ENCODE data around the gene NEO1. TPM values are rescaled to one million over a fixed set of nuclear protein-coding genes. Genes with fewer than 3 reads are reported as not detected.

Gene NEO1
- total and polyA plus RNA-seq, 2 experiments from 2014 or later: 4.5 to 13.6 TPM

GRCh38 chr15:73244333-73244732 lies 192.1 kb downstream of the NEO1 start:
- no peak for TF ChIP-seq EZH2 (IDR thresholded peaks at IDR 0.05; ENCODE audit: insufficient read depth, poor library complexity, severe bottlenecking)
- TF ChIP-seq EZH2phosphoT487 (IDR thresholded peaks at IDR 0.05; ENCODE audit: insufficient read depth, low read depth): no peak
- H3K4me1 ChIP-seq (ENCODE audit: insufficient read depth): no peaks in the 10 kb centered on the region
- no peak overlapping the region for H3K27ac ChIP-seq
- H3F3A ChIP-seq (ENCODE audit: insufficient read depth): no peaks in the 10 kb centered on the region
- no peaks in the 10 kb centered on the region for H3K36me3 ChIP-seq (ENCODE audit: low read depth)
- H3K4me3 ChIP-seq: no peak overlapping the region
- H3K9ac ChIP-seq: no peak overlapping the region
- no peaks in the 10 kb centered on the region for H3K9me2 ChIP-seq (ENCODE audit: insufficient read depth)
- no peak overlapping the region for H2AFZ ChIP-seq
- H3K9me3 ChIP-seq (ENCODE audit: low read depth): no peaks in the 10 kb centered on the region
- no peaks in the 10 kb centered on the region for H3K79me2 ChIP-seq (ENCODE audit: insufficient read depth)
- H4K20me1 ChIP-seq (ENCODE audit: insufficient read depth): no peaks in the 10 kb centered on the region
- WGBS, 2 experiments (ENCODE audit: low coverage in 1 of 2, low lambda C conversion rate in 2 of 2, missing lambda C conversion rate in 2 of 2): 74 to 81% methylated on average over 6 of the region's 6 CpGs
- no peaks in the 10 kb centered on the region for H3K27me3 ChIP-seq (replicated peaks; ENCODE audit: insufficient read depth)
- no peak for DNase-seq
- in situ Hi-C loops (cut with MboI): no loop called here
- H3K4me2 ChIP-seq (ENCODE audit: unreplicated experiment): no peak overlapping the region

- DNase-seq: no peak
- H3K9me2 ChIP-seq (ENCODE audit: insufficient read depth): no peaks in the 10 kb centered on the region
- H3K4me3 ChIP-seq: no peak overlapping the region
- no peak overlapping the region for H3K9ac ChIP-seq
- no peaks in the 10 kb centered on the region for H3K4me1 ChIP-seq (ENCODE audit: insufficient read depth)
- no peaks in the 10 kb centered on the region for H3K36me3 ChIP-seq (ENCODE audit: low read depth)
- TF ChIP-seq EZH2phosphoT487 (IDR thresholded peaks at IDR 0.05; ENCODE audit: insufficient read depth, low read depth) (no peak), EZH2 (IDR thresholded peaks at IDR 0.05; ENCODE audit: insufficient read depth, poor library complexity, severe bottlenecking) (no peak)
- H3K4me2 ChIP-seq (ENCODE audit: unreplicated experiment): no peak overlapping the region
- no peak overlapping the region for H3K27ac ChIP-seq
- H4K20me1 ChIP-seq (ENCODE audit: insufficient read depth): no peaks in the 10 kb centered on the region
- no peaks in the 10 kb centered on the region for H3K9me3 ChIP-seq (ENCODE audit: low read depth)
- H3K27me3 ChIP-seq (replicated peaks; ENCODE audit: insufficient read depth): no peaks in the 10 kb centered on the region
- H3K79me2 ChIP-seq (ENCODE audit: insufficient read depth): no peaks in the 10 kb centered on the region
- in situ Hi-C loops (cut with MboI): no loop called here
- H2AFZ ChIP-seq: no peak overlapping the region
- no peaks in the 10 kb centered on the region for H3F3A ChIP-seq (ENCODE audit: insufficient read depth)
Measured at GRCh38 chr15:73246439-73246838, 194.2 kb downstream of the NEO1 start.

- Histone ChIP-seq H3K4me1 (ENCODE audit: insufficient read depth) (no peaks in the 10 kb centered on the region), H3K9me3 (ENCODE audit: low read depth) (no peaks in the 10 kb centered on the region), H3F3A (ENCODE audit: insufficient read depth) (no peaks in the 10 kb centered on the region), H3K79me2 (ENCODE audit: insufficient read depth) (no peaks in the 10 kb centered on the region), H3K27ac (no peak overlapping the region), H4K20me1 (ENCODE audit: insufficient read depth) (no peaks in the 10 kb centered on the region), H3K4me2 (ENCODE audit: unreplicated experiment) (no peak overlapping the region), H3K9ac (no peak overlapping the region), H3K4me3 (no peak overlapping the region), H3K36me3 (ENCODE audit: low read depth) (no peaks in the 10 kb centered on the region), H3K9me2 (ENCODE audit: insufficient read depth) (no peaks in the 10 kb centered on the region), H2AFZ (no peak overlapping the region), H3K27me3 (replicated peaks; ENCODE audit: insufficient read depth) (no peaks in the 10 kb centered on the region)
- DNase-seq: no peak
- TF ChIP-seq EZH2 (IDR thresholded peaks at IDR 0.05; ENCODE audit: insufficient read depth, poor library complexity, severe bottlenecking) (no peak), EZH2phosphoT487 (IDR thresholded peaks at IDR 0.05; ENCODE audit: insufficient read depth, low read depth) (no peak)
- WGBS, 2 experiments (ENCODE audit: low coverage in 1 of 2, low lambda C conversion rate in 2 of 2, missing lambda C conversion rate in 2 of 2): 97 to 100% methylated on average over 1 of the region's 1 CpG
- in situ Hi-C loops (cut with MboI): no loop called here
Measured at GRCh38 chr15:73246898-73247297, 194.6 kb downstream of the NEO1 start.

- Histone ChIP-seq H4K20me1 (ENCODE audit: insufficient read depth) (no peaks in the 10 kb centered on the region), H3K27me3 (replicated peaks; ENCODE audit: insufficient read depth) (no peaks in the 10 kb centered on the region), H2AFZ (no peak overlapping the region), H3K9ac (no peak overlapping the region), H3K36me3 (ENCODE audit: low read depth) (no peaks in the 10 kb centered on the region), H3K4me2 (ENCODE audit: unreplicated experiment) (no peak overlapping the region), H3K9me2 (ENCODE audit: insufficient read depth) (no peaks in the 10 kb centered on the region), H3K4me3 (no peak overlapping the region), H3F3A (ENCODE audit: insufficient read depth) (no peaks in the 10 kb centered on the region), H3K4me1 (ENCODE audit: insufficient read depth) (no peaks in the 10 kb centered on the region), H3K27ac (no peak overlapping the region), H3K9me3 (ENCODE audit: low read depth) (no peaks in the 10 kb centered on the region), H3K79me2 (ENCODE audit: insufficient read depth) (no peaks in the 10 kb centered on the region)
- WGBS, 2 experiments (ENCODE audit: low coverage in 1 of 2, low lambda C conversion rate in 2 of 2, missing lambda C conversion rate in 2 of 2): 93 to 95% methylated on average over 1 of the region's 1 CpG
- DNase-seq: no peak
- in situ Hi-C loops (cut with MboI): no loop called here
- TF ChIP-seq EZH2 (IDR thresholded peaks at IDR 0.05; ENCODE audit: insufficient read depth, poor library complexity, severe bottlenecking): no peak
- TF ChIP-seq EZH2phosphoT487 (IDR thresholded peaks at IDR 0.05; ENCODE audit: insufficient read depth, low read depth): no peak
Measured at GRCh38 chr15:73247331-73247730, 195.1 kb downstream of the NEO1 start.

- H3K9me2 ChIP-seq (ENCODE audit: insufficient read depth): no peaks in the 10 kb centered on the region
- H3F3A ChIP-seq (ENCODE audit: insufficient read depth): no peaks in the 10 kb centered on the region
- no peak overlapping the region for H3K4me2 ChIP-seq (ENCODE audit: unreplicated experiment)
- no peak overlapping the region for H3K9ac ChIP-seq
- WGBS, 2 experiments (ENCODE audit: low coverage in 1 of 2, low lambda C conversion rate in 2 of 2, missing lambda C conversion rate in 2 of 2): 73 to 77% methylated on average over 4 of the region's 4 CpGs
- no peak overlapping the region for H3K27ac ChIP-seq
- TF ChIP-seq EZH2 (IDR thresholded peaks at IDR 0.05; ENCODE audit: insufficient read depth, poor library complexity, severe bottlenecking) (no peak), EZH2phosphoT487 (IDR thresholded peaks at IDR 0.05; ENCODE audit: insufficient read depth, low read depth) (no peak)
- no peaks in the 10 kb centered on the region for H4K20me1 ChIP-seq (ENCODE audit: insufficient read depth)
- in situ Hi-C loops (cut with MboI): no loop called here
- DNase-seq: no peak
- no peaks in the 10 kb centered on the region for H3K79me2 ChIP-seq (ENCODE audit: insufficient read depth)
- H2AFZ ChIP-seq: no peak overlapping the region
- no peaks in the 10 kb centered on the region for H3K9me3 ChIP-seq (ENCODE audit: low read depth)
- no peaks in the 10 kb centered on the region for H3K27me3 ChIP-seq (replicated peaks; ENCODE audit: insufficient read depth)
- H3K4me1 ChIP-seq (ENCODE audit: insufficient read depth): no peaks in the 10 kb centered on the region
- H3K4me3 ChIP-seq: no peak overlapping the region
- H3K36me3 ChIP-seq (ENCODE audit: low read depth): no peaks in the 10 kb centered on the region
Measured at GRCh38 chr15:73249499-73249898, 197.2 kb downstream of the NEO1 start.
